Measurements from ENCODE around the gene FNIP2.

The FNIP2 gene

DNA sequence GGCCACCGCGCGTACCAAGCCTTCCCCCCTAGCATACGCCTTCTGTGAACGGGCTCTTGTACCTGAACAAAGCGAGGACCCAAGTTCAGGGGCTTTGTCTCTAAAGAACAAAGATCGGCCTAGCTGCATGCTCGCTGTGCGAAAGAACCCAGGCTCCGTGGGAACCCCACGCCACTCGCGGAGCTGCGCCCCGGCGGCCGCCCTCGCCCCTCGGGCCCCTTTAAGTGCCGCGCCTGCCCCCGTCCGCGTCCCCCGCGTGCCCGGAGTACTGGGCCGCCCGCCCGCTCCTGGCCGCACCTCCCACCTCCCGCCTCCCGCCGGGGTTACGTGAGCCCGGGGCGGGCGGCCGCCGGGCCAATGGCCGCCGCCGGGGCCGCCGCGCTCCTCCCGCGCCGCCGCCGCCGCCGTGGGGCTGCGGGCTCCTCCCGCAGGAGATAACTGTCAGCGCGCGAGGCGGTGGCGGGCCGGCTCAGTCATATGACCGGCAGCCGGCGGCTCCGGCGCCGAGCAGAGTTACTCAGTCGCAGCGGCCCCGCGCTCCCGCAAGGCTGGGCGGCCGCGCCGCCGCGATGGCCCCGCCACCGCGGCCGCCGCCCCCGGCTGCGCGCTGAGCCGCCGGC, at the start of gene FNIP2:
Gene FNIP2, plus strand, starts transcription at position 472 of the 620 bp plus-strand sequence. CDS start 187 bp downstream, outside the sequence.
- peak within 1 kb of the TSS; percentile 70 for H3K4me3 ChIP-seq (ENCODE audit: insufficient read length, low read depth)
- TF ChIP-seq YY1 (IDR thresholded peaks at IDR 0.05; ENCODE audit: insufficient read depth, insufficient read length) (no peak), SUZ12 (IDR thresholded peaks at IDR 0.05; ENCODE audit: extremely low read depth, insufficient read depth, insufficient read length) (no peak), ZNF274 (IDR thresholded peaks at IDR 0.05; ENCODE audit: low read depth, low read length) (no peak)
- H3K4me1 ChIP-seq (ENCODE audit: insufficient read depth, insufficient read length): no peaks in the 10 kb centered on the region

DNA sequence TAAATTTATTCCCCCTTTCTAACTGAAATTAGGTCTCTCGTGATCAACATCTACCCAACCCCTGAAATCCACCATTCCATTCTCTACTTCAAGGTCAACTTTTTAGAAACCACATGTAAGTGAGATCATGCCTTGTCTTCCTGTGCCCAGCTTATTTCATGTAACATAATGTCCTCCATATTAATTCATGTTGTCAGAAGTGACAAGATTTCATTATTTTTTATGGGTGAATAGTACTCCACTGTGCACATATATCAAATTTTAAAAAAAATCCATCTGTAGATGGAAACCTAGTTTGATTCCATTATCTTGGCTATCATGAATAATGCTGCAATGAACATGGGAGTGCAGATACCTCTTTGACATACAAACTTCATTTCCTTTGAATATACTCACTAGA, 47.1 kb upstream of the FNIP2 start:
- H3K4me1 ChIP-seq (ENCODE audit: insufficient read depth, insufficient read length): no peaks in the 10 kb centered on the region
- no peak for DNase-seq (ENCODE audit: low read depth, low spot score)
- no peaks in the 10 kb centered on the region for H3K9me3 ChIP-seq (ENCODE audit: insufficient read depth, low read length)
- H3K36me3 ChIP-seq (ENCODE audit: insufficient read depth, insufficient read length, low read length): peaks cover 42% of the 10 kb centered on the region
- no peaks in the 10 kb centered on the region for H3K27me3 ChIP-seq (ENCODE audit: insufficient read depth, insufficient read length)
- no peak overlapping the region for H3K4me3 ChIP-seq (ENCODE audit: insufficient read length, low read depth)
- TF ChIP-seq YY1 (IDR thresholded peaks at IDR 0.05; ENCODE audit: insufficient read depth, insufficient read length): no peak
- H3K9ac ChIP-seq (ENCODE audit: insufficient read length, low read depth): no peak overlapping the region

More for the DNA sequence above, at the start of gene FNIP2:
- Histone ChIP-seq H3K9ac (ENCODE audit: insufficient read length, low read depth) (peak within 1 kb of the TSS; percentile 79), H3K36me3 (ENCODE audit: insufficient read depth, insufficient read length, low read length) (no peaks in the 10 kb centered on the region), H3K27me3 (ENCODE audit: insufficient read depth, insufficient read length) (peaks cover 19% of the 10 kb centered on the region), H3K9me3 (ENCODE audit: insufficient read depth, low read length) (no peaks in the 10 kb centered on the region)
- peak; percentile 25 for DNase-seq (ENCODE audit: low read depth, low spot score)

DNA sequence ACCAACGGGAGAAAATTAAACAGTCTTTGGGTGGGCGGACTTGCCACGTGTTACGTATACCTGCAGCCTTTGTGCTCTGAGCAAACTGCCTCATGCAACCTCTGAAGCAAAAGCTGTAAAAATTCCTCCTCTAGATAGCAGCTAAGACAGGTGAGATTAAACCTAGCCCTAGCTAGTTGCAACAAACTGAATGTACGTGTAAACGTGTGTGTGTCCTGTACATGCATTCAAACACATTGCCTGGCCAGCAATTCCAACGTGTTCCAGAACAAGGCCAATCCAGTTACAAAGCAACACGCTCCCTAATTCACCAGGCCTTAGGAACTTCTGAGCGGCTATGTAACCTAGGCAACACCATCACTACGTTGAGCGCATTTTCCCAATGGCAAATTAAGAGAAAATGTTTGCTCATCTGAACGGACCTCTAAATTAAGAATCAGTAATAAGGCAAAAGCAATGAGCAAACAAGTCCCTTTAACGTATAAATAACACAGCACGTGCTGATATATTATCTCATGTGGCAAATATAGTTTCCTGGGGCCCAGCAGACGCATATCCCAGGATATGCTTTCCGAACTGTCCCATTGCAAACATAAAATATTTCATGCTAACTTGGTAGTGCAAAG, 46.4 kb upstream of the FNIP2 start:
- Histone ChIP-seq H3K36me3 (ENCODE audit: insufficient read depth, insufficient read length, low read length) (peaks cover 37% of the 10 kb centered on the region), H3K4me3 (ENCODE audit: insufficient read length, low read depth) (peak overlapping the region; percentile 70), H3K4me1 (ENCODE audit: insufficient read depth, insufficient read length) (no peaks in the 10 kb centered on the region), H3K27me3 (ENCODE audit: insufficient read depth, insufficient read length) (no peaks in the 10 kb centered on the region), H3K9ac (ENCODE audit: insufficient read length, low read depth) (peak overlapping the region; percentile 83), H3K9me3 (ENCODE audit: insufficient read depth, low read length) (no peaks in the 10 kb centered on the region)
- no peak for DNase-seq (ENCODE audit: low read depth, low spot score)
- TF ChIP-seq YY1 (IDR thresholded peaks at IDR 0.05; ENCODE audit: insufficient read depth, insufficient read length) (no peak), ZNF274 (IDR thresholded peaks at IDR 0.05; ENCODE audit: low read depth, low read length) (no peak), SUZ12 (IDR thresholded peaks at IDR 0.05; ENCODE audit: extremely low read depth, insufficient read depth, insufficient read length) (no peak)

DNA sequence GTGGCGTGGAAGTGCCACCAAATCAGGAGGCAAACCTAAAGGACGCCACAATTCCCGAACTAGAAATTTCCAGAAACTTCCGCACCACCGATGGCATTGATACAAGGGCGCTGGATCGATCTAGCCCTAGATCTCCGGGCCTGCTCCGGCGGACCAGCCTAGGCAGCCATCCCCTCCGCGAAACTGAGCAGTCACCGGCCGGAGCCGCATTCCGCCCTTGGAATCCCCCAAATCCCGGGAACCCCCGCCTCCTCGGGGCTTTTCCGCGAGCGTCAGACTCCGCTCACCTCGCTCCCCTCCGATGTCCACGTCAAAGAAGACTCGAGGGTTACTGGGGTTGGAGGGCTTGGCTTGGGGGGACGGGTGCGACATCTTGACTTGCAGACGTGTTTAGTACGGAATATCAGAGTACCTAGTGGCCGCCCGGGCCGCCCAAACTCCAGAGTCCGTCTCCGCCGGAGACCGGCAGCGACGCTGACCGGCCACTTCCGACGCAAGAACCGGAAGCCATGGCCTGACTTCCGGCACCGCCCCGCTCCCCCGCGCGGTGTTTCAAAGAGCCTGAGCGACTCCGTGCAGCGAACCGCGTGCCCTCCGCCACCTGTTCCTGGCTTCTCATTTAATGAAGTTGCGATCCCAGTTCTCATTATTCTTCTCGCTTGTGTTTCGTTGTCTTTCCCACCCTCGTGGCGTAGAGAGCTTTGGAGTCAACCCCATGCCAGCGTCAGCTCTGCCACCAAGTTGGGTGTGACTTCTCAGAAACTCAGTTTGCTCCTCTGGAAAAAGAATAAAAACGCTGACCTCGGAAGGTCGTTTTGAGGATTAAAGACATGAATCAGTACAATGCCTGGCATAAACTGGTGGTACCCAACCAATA, 45.7 kb upstream of the FNIP2 start, which contains the start of gene PPID:
Gene PPID, minus strand, starts transcription at position 480 of the 877 bp plus-strand sequence. Its CDS starts 108 bp downstream, at position 372.
- TF ChIP-seq YY1 (IDR thresholded peaks at IDR 0.05; ENCODE audit: insufficient read depth, insufficient read length): no peak
- TF ChIP-seq ZNF274 (IDR thresholded peaks at IDR 0.05; ENCODE audit: low read depth, low read length): no peak
- no peak for TF ChIP-seq SUZ12 (IDR thresholded peaks at IDR 0.05; ENCODE audit: extremely low read depth, insufficient read depth, insufficient read length)
- peak; percentile 62 for DNase-seq (ENCODE audit: low read depth, low spot score)
- Histone ChIP-seq H3K27me3 (ENCODE audit: insufficient read depth, insufficient read length) (no peaks in the 10 kb centered on the region), H3K4me3 (ENCODE audit: insufficient read length, low read depth) (peak within 1 kb of the TSS; percentile 70), H3K9ac (ENCODE audit: insufficient read length, low read depth) (peak within 1 kb of the TSS; percentile 83), H3K36me3 (ENCODE audit: insufficient read depth, insufficient read length, low read length) (peaks cover 31% of the 10 kb centered on the region), H3K4me1 (ENCODE audit: insufficient read depth, insufficient read length) (no peaks in the 10 kb centered on the region), H3K9me3 (ENCODE audit: insufficient read depth, low read length) (no peaks in the 10 kb centered on the region)

DNA sequence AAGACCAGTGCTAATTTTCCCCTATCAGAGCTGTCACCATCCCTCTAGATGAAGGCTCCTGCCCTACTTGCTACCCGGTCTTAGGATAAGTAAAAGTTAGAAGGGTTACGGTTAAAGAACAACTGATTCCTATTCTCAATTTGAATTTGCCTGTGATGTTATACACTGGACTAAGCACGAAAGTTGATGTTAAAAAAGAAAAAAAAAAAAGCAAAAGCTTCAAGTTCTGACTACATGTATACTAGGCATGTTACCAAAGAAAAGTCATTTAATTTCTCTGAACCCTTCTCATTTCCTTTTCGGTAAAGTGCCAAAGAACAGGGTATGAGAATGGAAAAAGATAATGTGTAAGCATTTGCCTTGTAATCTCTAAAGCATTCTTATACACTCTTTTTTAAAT, 44.2 kb upstream of the FNIP2 start:
- H3K4me3 ChIP-seq (ENCODE audit: insufficient read length, low read depth): no peak overlapping the region
- H3K36me3 ChIP-seq (ENCODE audit: insufficient read depth, insufficient read length, low read length): peaks cover 16% of the 10 kb centered on the region
- no peaks in the 10 kb centered on the region for H3K9me3 ChIP-seq (ENCODE audit: insufficient read depth, low read length)
- H3K9ac ChIP-seq (ENCODE audit: insufficient read length, low read depth): no peak overlapping the region
- TF ChIP-seq YY1 (IDR thresholded peaks at IDR 0.05; ENCODE audit: insufficient read depth, insufficient read length): no peak
- no peak for TF ChIP-seq SUZ12 (IDR thresholded peaks at IDR 0.05; ENCODE audit: extremely low read depth, insufficient read depth, insufficient read length)
- no peak for TF ChIP-seq ZNF274 (IDR thresholded peaks at IDR 0.05; ENCODE audit: low read depth, low read length)
- no peak for DNase-seq (ENCODE audit: low read depth, low spot score)
- H3K27me3 ChIP-seq (ENCODE audit: insufficient read depth, insufficient read length): no peaks in the 10 kb centered on the region
- no peaks in the 10 kb centered on the region for H3K4me1 ChIP-seq (ENCODE audit: insufficient read depth, insufficient read length)

DNA sequence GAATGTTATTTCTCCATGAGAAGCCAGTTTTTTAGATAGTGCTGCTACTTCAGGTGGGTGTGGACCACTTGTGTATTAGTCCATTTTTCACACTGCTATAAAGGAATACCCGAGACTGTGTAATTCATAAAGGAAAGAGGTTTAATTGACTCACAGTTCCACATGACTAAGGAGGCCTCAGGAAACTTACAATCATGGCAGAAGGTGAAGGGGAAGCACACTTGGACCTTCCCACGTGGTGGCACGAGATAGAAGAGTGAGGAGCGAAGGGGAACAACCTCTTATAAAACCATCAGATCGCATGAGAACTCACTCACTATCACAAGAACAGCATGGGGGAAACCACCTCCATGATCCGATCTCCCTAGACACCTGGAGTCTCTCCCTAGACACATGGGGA, 42.2 kb upstream of the FNIP2 start:
- H3K9me3 ChIP-seq (ENCODE audit: insufficient read depth, low read length): no peaks in the 10 kb centered on the region

DNA sequence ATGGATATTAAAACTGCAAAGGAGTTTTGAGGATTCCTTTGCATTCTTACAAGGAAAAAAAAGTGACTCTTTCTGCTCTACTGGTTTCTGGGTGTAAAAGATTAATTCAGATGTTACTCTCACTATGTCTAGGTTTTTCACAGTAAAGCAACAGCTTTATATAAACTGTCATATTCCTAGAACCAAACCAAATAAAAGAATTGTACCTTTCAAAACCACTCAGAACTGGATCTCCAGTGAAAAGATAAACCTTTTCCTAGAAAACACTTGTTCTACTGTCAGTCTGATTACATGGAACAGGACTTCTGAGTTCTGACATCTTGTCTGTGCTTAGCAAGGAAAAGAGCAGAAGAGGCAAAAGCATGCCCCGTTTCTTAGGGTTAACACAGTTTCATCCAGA, 40.6 kb upstream of the FNIP2 start:
- TF ChIP-seq ZNF274 (IDR thresholded peaks at IDR 0.05; ENCODE audit: low read depth, low read length): no peak
- no peak for TF ChIP-seq SUZ12 (IDR thresholded peaks at IDR 0.05; ENCODE audit: extremely low read depth, insufficient read depth, insufficient read length)
- TF ChIP-seq YY1 (IDR thresholded peaks at IDR 0.05; ENCODE audit: insufficient read depth, insufficient read length): no peak
- no peak overlapping the region for H3K9ac ChIP-seq (ENCODE audit: insufficient read length, low read depth)

More for the DNA sequence above, 42.2 kb upstream of the FNIP2 start:
- Histone ChIP-seq H3K4me1 (ENCODE audit: insufficient read depth, insufficient read length) (no peaks in the 10 kb centered on the region), H3K9ac (ENCODE audit: insufficient read length, low read depth) (no peak overlapping the region), H3K27me3 (ENCODE audit: insufficient read depth, insufficient read length) (no peaks in the 10 kb centered on the region), H3K4me3 (ENCODE audit: insufficient read length, low read depth) (no peak overlapping the region), H3K36me3 (ENCODE audit: insufficient read depth, insufficient read length, low read length) (no peaks in the 10 kb centered on the region)
- DNase-seq (ENCODE audit: low read depth, low spot score): no peak
- no peak for TF ChIP-seq YY1 (IDR thresholded peaks at IDR 0.05; ENCODE audit: insufficient read depth, insufficient read length)
- TF ChIP-seq SUZ12 (IDR thresholded peaks at IDR 0.05; ENCODE audit: extremely low read depth, insufficient read depth, insufficient read length): no peak
- no peak for TF ChIP-seq ZNF274 (IDR thresholded peaks at IDR 0.05; ENCODE audit: low read depth, low read length)

More for the DNA sequence above, 40.6 kb upstream of the FNIP2 start:
- Histone ChIP-seq H3K27me3 (ENCODE audit: insufficient read depth, insufficient read length) (no peaks in the 10 kb centered on the region), H3K9me3 (ENCODE audit: insufficient read depth, low read length) (no peaks in the 10 kb centered on the region), H3K4me3 (ENCODE audit: insufficient read length, low read depth) (no peak overlapping the region), H3K36me3 (ENCODE audit: insufficient read depth, insufficient read length, low read length) (no peaks in the 10 kb centered on the region), H3K4me1 (ENCODE audit: insufficient read depth, insufficient read length) (no peaks in the 10 kb centered on the region)
- no peak for DNase-seq (ENCODE audit: low read depth, low spot score)
